Measurements from ENCODE around the gene CALHM3. TPM values are rescaled to one million over a fixed set of nuclear protein-coding genes. Genes with fewer than 3 reads are reported as not detected.

The CALHM3 gene
- polyA plus RNA-seq, 1 of the 3 experiments (the other 2 are of a cell fraction): not detected

DNA sequence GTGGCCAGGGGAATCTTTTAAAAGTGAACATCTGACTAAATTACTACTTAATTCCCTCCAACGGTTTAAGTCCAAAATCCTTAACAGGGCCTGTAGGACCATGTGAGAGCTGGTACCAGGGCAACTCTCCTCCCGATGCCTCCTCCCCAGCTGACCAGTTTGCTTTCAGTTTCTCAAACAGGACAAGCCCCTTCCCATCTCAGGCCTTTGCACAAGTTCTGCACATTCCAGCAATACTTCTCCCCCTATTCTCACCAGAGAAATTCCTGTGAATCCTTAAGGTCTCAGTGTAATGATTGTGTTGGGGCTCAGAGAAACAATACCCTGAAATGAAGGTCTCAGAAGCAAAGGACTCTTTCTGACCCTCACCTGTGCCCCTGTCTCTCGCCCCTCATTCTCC lies 12.3 kb downstream of the CALHM3 start:
- Histone ChIP-seq H3K79me2 (ENCODE audit: insufficient read depth) (no peaks in the 10 kb centered on the region), H4K20me1 (ENCODE audit: insufficient read depth) (no peaks in the 10 kb centered on the region), H3K27me3 (ENCODE audit: insufficient read depth) (no peaks in the 10 kb centered on the region), H3K27ac (ENCODE audit: low read depth in 2 of 2, low read length in 1 of 2) (no peak overlapping the region), H3K4me2 (no peak overlapping the region), H3K36me3 (replicated peaks in 1 of 2; ENCODE audit: control insufficient read depth in 1 of 2, insufficient read depth in 2 of 2, low read length in 1 of 2) (no peaks in the 10 kb centered on the region), H3F3A (replicated peaks; ENCODE audit: insufficient read depth) (no peaks in the 10 kb centered on the region), H3K4me1 (ENCODE audit: control insufficient read depth in 1 of 2, insufficient read depth in 2 of 2, low read depth in 1 of 2, low read length in 1 of 2) (no peaks in the 10 kb centered on the region), H3K9me3 (no peaks in the 10 kb centered on the region), H3K9ac (no peak overlapping the region), H2AFZ (ENCODE audit: low read depth) (no peak overlapping the region), H3K4me3 (ENCODE audit: low read depth in 2 of 2, low read length in 1 of 2) (no peak overlapping the region), H3K9me2 (no peaks in the 10 kb centered on the region)
- DNase-seq: no peak
- WGBS (ENCODE audit: low lambda C conversion rate): 64% methylated on average over 3 of the region's 3 CpGs
- ChIA-PET CTCF (interaction anchor here (1.1 to 2.1 kb wide), 3 partner anchors 11 to 50 kb away, joined by 5 to 8 read pairs (median 7); no protein-coding TSS in a partner anchor), POLR2A (no interaction called here)
- TF ChIP-seq RCOR1 (IDR thresholded peaks at IDR 0.05; ENCODE audit: low read length) (no peak), YY1 (IDR thresholded peaks at IDR 0.05; ENCODE audit: low read depth) (no peak), SIN3A (IDR thresholded peaks at IDR 0.05; ENCODE audit: borderline replicate concordance, low read depth, low read length) (no peak), FOSL2 (IDR thresholded peaks at IDR 0.05; ENCODE audit: borderline replicate concordance, low read depth) (no peak), TCF12 (IDR thresholded peaks at IDR 0.05) (no peak), FOXJ3 (CRISPR knock-in tag; IDR thresholded peaks at IDR 0.05) (no peak), POLR2AphosphoS5 (IDR thresholded peaks at IDR 0.05; ENCODE audit: low read depth, low read length) (no peak), EP300 (IDR thresholded peaks at IDR 0.05; ENCODE audit: borderline replicate concordance in 1 of 2, low read depth in 1 of 2, low read length in 1 of 2) (no peak), MEF2A (IDR thresholded peaks at IDR 0.05; ENCODE audit: borderline replicate concordance, low read depth) (no peak), MXI1 (IDR thresholded peaks at IDR 0.05; ENCODE audit: low read depth, low read length) (no peak), CHD2 (IDR thresholded peaks at IDR 0.05; ENCODE audit: low read length, partially characterized antibody) (no peak), SMC3 (IDR thresholded peaks at IDR 0.05; ENCODE audit: low read depth, low read length) (no peak), JUND (IDR thresholded peaks at IDR 0.05) (no peak)
- TF ChIP-seq, protein P1, sequence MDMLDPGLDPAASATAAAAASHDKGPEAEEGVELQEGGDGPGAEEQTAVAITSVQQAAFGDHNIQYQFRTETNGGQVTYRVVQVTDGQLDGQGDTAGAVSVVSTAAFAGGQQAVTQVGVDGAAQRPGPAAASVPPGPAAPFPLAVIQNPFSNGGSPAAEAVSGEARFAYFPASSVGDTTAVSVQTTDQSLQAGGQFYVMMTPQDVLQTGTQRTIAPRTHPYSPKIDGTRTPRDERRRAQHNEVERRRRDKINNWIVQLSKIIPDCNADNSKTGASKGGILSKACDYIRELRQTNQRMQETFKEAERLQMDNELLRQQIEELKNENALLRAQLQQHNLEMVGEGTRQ (IDR thresholded peaks at IDR 0.05; ENCODE audit: borderline replicate concordance, low read depth, low read length): no peak
- TF ChIP-seq, protein P2, sequence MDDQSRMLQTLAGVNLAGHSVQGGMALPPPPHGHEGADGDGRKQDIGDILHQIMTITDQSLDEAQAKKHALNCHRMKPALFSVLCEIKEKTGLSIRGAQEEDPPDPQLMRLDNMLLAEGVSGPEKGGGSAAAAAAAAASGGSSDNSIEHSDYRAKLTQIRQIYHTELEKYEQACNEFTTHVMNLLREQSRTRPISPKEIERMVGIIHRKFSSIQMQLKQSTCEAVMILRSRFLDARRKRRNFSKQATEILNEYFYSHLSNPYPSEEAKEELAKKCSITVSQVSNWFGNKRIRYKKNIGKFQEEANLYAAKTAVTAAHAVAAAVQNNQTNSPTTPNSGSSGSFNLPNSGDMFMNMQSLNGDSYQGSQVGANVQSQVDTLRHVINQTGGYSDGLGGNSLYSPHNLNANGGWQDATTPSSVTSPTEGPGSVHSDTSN (IDR thresholded peaks at IDR 0.05): no peak
- TF ChIP-seq, protein P3, sequence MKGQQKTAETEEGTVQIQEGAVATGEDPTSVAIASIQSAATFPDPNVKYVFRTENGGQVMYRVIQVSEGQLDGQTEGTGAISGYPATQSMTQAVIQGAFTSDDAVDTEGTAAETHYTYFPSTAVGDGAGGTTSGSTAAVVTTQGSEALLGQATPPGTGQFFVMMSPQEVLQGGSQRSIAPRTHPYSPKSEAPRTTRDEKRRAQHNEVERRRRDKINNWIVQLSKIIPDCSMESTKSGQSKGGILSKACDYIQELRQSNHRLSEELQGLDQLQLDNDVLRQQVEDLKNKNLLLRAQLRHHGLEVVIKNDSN (IDR thresholded peaks at IDR 0.05; ENCODE audit: borderline replicate concordance, low read depth): no peak
- TF ChIP-seq, protein P4, sequence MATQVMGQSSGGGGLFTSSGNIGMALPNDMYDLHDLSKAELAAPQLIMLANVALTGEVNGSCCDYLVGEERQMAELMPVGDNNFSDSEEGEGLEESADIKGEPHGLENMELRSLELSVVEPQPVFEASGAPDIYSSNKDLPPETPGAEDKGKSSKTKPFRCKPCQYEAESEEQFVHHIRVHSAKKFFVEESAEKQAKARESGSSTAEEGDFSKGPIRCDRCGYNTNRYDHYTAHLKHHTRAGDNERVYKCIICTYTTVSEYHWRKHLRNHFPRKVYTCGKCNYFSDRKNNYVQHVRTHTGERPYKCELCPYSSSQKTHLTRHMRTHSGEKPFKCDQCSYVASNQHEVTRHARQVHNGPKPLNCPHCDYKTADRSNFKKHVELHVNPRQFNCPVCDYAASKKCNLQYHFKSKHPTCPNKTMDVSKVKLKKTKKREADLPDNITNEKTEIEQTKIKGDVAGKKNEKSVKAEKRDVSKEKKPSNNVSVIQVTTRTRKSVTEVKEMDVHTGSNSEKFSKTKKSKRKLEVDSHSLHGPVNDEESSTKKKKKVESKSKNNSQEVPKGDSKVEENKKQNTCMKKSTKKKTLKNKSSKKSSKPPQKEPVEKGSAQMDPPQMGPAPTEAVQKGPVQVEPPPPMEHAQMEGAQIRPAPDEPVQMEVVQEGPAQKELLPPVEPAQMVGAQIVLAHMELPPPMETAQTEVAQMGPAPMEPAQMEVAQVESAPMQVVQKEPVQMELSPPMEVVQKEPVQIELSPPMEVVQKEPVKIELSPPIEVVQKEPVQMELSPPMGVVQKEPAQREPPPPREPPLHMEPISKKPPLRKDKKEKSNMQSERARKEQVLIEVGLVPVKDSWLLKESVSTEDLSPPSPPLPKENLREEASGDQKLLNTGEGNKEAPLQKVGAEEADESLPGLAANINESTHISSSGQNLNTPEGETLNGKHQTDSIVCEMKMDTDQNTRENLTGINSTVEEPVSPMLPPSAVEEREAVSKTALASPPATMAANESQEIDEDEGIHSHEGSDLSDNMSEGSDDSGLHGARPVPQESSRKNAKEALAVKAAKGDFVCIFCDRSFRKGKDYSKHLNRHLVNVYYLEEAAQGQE (IDR thresholded peaks at IDR 0.05; ENCODE audit: low read depth, low read length): no peak
